HG03039 (cell line): ENCODE data around the gene GFRA1.

ENCODE experiments used
- ATAC-seq: cut with Tn5 transposase; IDR thresholded peaks from one replicate; pipeline ENCODE4 v1.9.1; 2021; ENCODE audit warnings: mild to moderate bottlenecking, moderate library complexity; ENCODE audit not compliant: unreplicated experiment

Gene GFRA1

GRCh38 chr10:116272440-116273283 lies at the start of gene GFRA1:
TSS of gene GFRA1 (minus strand) at chr10:116273206. CDS start at chr10:116272029, 1,177 bp downstream.
- no peak for ATAC-seq

GRCh38 chr10:116316503-116316902 lies 43.5 kb upstream of the GFRA1 start:
- ATAC-seq: no peak

GRCh38 chr10:116312548-116312947 lies 39.5 kb upstream of the GFRA1 start:
- no peak for ATAC-seq

- ATAC-seq: no peak
These were observed 38.9 kb upstream of the GFRA1 start for GRCh38 chr10:116311706-116312490.

- ATAC-seq: no peak
These were observed 38.0 kb upstream of the GFRA1 start for GRCh38 chr10:116311016-116311415.

GRCh38 chr10:116307455-116307854 lies 34.4 kb upstream of the GFRA1 start:
- ATAC-seq: no peak

- ATAC-seq: no peak
These were observed 33.8 kb upstream of the GFRA1 start for GRCh38 chr10:116306847-116307246.

GRCh38 chr10:116304923-116305322 lies 31.9 kb upstream of the GFRA1 start:
- ATAC-seq: no peak

GRCh38 chr10:116300542-116300941 lies 27.5 kb upstream of the GFRA1 start:
- no peak for ATAC-seq

GRCh38 chr10:116298586-116298985 lies 25.6 kb upstream of the GFRA1 start:
- no peak for ATAC-seq

GRCh38 chr10:116296291-116296721 lies 23.3 kb upstream of the GFRA1 start:
- ATAC-seq: no peak

GRCh38 chr10:116292493-116292892 lies 19.5 kb upstream of the GFRA1 start:
- ATAC-seq: no peak

- no peak for ATAC-seq
These were observed 16.6 kb upstream of the GFRA1 start for GRCh38 chr10:116289652-116290051.

GRCh38 chr10:116287906-116288501 lies 15.0 kb upstream of the GFRA1 start:
- ATAC-seq: no peak

- no peak for ATAC-seq
These were observed 13.7 kb upstream of the GFRA1 start for GRCh38 chr10:116286626-116287200.

- ATAC-seq: no peak
These were observed 8.8 kb upstream of the GFRA1 start for GRCh38 chr10:116281775-116282174.

- ATAC-seq: no peak
These were observed 5.8 kb upstream of the GFRA1 start for GRCh38 chr10:116278846-116279245.

GRCh38 chr10:116276981-116277380 lies 4.0 kb upstream of the GFRA1 start:
- no peak for ATAC-seq

GRCh38 chr10:116274064-116274904 lies 1.3 kb upstream of the GFRA1 start:
- ATAC-seq: no peak
